ENCODE measurements around the gene SRC. TPM values are rescaled to one million over a fixed set of nuclear protein-coding genes. Genes with fewer than 3 reads are reported as not detected.

SRC gene
- total and polyA plus RNA-seq, 2 donors (not counting 3 experiments of a cell fraction or from before 2014, with no cell fraction given): 22.6 to 29.4 TPM

- FAIRE-seq: no peak
- TF ChIP-seq MAX (IDR thresholded peaks at IDR 0.05; ENCODE audit: insufficient read depth, insufficient read length): no peak
- TF ChIP-seq, protein P1, sequence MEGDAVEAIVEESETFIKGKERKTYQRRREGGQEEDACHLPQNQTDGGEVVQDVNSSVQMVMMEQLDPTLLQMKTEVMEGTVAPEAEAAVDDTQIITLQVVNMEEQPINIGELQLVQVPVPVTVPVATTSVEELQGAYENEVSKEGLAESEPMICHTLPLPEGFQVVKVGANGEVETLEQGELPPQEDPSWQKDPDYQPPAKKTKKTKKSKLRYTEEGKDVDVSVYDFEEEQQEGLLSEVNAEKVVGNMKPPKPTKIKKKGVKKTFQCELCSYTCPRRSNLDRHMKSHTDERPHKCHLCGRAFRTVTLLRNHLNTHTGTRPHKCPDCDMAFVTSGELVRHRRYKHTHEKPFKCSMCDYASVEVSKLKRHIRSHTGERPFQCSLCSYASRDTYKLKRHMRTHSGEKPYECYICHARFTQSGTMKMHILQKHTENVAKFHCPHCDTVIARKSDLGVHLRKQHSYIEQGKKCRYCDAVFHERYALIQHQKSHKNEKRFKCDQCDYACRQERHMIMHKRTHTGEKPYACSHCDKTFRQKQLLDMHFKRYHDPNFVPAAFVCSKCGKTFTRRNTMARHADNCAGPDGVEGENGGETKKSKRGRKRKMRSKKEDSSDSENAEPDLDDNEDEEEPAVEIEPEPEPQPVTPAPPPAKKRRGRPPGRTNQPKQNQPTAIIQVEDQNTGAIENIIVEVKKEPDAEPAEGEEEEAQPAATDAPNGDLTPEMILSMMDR (IDR thresholded peaks at IDR 0.05; ENCODE audit: extremely low read depth in 1 of 2, insufficient read depth in 1 of 2, low read depth in 1 of 2, low read length in 2 of 2): no peak
- TF ChIP-seq FOS (IDR thresholded peaks at IDR 0.05; ENCODE audit: borderline replicate concordance, insufficient read depth, low read length): no peak
- no peak for TF ChIP-seq POLR2AphosphoS5 (IDR thresholded peaks at IDR 0.05; ENCODE audit: insufficient read depth, low read depth, low read length)
- no peak for TF ChIP-seq GATA2 (IDR thresholded peaks at IDR 0.05; ENCODE audit: insufficient read depth, insufficient read length, low read depth, low read length)
- TF ChIP-seq POLR2A (IDR thresholded peaks at IDR 0.05; ENCODE audit: low read depth, low read length): no peak
- no peak for TF ChIP-seq JUN (IDR thresholded peaks at IDR 0.05; ENCODE audit: borderline replicate concordance, insufficient read depth, insufficient read length, low read depth)
- TF ChIP-seq MYC (IDR thresholded peaks at IDR 0.05; ENCODE audit: low read depth, low read length): no peak
- no peak for TF ChIP-seq EZH2 (IDR thresholded peaks at IDR 0.05; ENCODE audit: borderline replicate concordance, low read depth, low read length, severe bottlenecking)
- H3K27me3 ChIP-seq (ENCODE audit: control insufficient read depth in 2 of 2, insufficient read depth in 2 of 2, low read length in 2 of 2): no peaks in the 10 kb centered on the region
- H3K9ac ChIP-seq (replicated peaks; ENCODE audit: extremely low read depth, insufficient read depth, low read length): no peak overlapping the region
- dilution Hi-C loops (cut with MboI; ENCODE audit: extremely low pct_ligation_motif_present, low sequenced_read_pairs) (loop anchor here (10.0 kb wide), 1 partner anchor 121 kb away; no protein-coding TSS in a partner anchor), intact Hi-C loops (cut with micrococcal nuclease) (no loop called here)
- H3K79me2 ChIP-seq (ENCODE audit: control insufficient read depth, insufficient read depth, low read length): no peaks in the 10 kb centered on the region
- ChIA-PET CTCF (interaction anchor here (1.6 to 1.8 kb wide), 2 partner anchors 9 to 117 kb away, joined by 5 to 6 read pairs; no protein-coding TSS in a partner anchor), POLR2A (no interaction called here)
- no peak overlapping the region for H3K27ac ChIP-seq (ENCODE audit: insufficient read depth, low read depth, low read length)
- H3K4me2 ChIP-seq (ENCODE audit: insufficient read depth, low read length): no peak overlapping the region
- peaks cover 10% of the 10 kb centered on the region for H3K4me1 ChIP-seq (ENCODE audit: control insufficient read depth, extremely low read depth, insufficient read depth, low read length)
- H3K9me1 ChIP-seq (replicated peaks; ENCODE audit: control insufficient read depth, extremely low read depth, insufficient read depth, low read length): no peaks in the 10 kb centered on the region
- H3K9me3 ChIP-seq (replicated peaks; ENCODE audit: control insufficient read depth, insufficient read depth, low read length): no peaks in the 10 kb centered on the region
- H3K4me3 ChIP-seq (replicated peaks in 1 of 3; ENCODE audit: insufficient read depth in 1 of 3, low read depth in 1 of 3, low read length in 3 of 3): no peak overlapping the region
- BruUV-seq (replicated peaks): no TSS peak
- no peaks in the 10 kb centered on the region for H4K20me1 ChIP-seq (replicated peaks; ENCODE audit: control insufficient read depth, extremely low read depth, insufficient read depth, low read length)
- DNase-seq (ENCODE audit: low read depth, low spot score): no peak
- H3K36me3 ChIP-seq (ENCODE audit: control insufficient read depth in 2 of 2, extremely low read depth in 1 of 2, insufficient read depth in 2 of 2, low read length in 2 of 2): peaks cover 0 to 6% of the 10 kb centered on the region in 2 experiments
- no peak overlapping the region for H2AFZ ChIP-seq (ENCODE audit: low read depth, low read length)
Measured at GRCh38 chr20:37393196-37393862, 47.4 kb downstream of the SRC start.

Data from endothelial cell of umbilical vein (primary cell).